ENCODE data around the gene METTL13. TPM values are rescaled to one million over a fixed set of nuclear protein-coding genes. Genes with fewer than 3 reads are reported as not detected.
A peak's percentile ranks its signal among the peaks of the same experiment; 100 is the strongest.
"Not testable (repeated sequence)": the region's sequence is repeated elsewhere in the genome, so short reads cannot be mapped to it uniquely, and the experiment has no call there.

Gene METTL13
- total RNA-seq, 1 donor from 2014 or later = 19.5 TPM

DNA sequence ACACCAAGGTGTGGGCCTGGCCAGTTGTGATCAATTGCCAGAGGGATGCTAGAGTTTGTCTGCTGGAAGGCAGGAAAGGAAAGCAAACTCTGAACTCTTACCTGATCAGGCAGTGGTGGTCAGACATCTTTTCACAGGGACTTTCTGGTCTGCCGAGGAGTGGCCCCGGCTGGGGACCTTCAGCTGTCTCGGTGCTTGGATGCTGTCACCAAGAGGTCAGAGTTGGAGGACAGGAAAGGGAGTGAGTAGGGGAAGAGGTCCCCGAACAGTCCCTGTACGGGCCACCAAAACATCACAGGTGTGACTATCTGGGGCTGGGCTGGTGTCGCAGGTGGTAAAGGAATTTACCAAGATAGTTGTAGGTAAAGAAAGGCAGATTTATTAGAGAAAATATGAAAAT lies 17.7 kb upstream of the METTL13 start:
- DNase-seq (ENCODE audit: low read depth) = no peak

DNA sequence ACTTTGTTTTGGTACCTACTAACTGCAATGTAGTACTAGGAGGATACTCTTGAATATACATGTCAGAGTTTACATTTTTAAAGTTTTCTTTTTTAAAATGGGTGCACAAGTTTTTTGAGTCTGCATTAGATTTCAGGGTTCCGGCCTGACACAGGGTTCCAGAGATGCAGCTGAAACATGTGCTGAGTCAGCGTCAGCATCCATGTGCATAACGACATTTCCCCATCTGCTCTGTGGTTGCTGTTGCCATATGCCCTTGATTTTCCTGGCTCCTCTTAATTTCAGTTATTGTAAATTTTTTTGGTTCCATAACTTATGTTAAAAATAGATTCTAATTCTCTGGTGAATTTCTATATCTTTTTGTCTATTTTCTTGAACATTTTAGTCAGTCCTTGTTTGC lies 12.3 kb upstream of the METTL13 start:
- DNase-seq (ENCODE audit: low read depth) = no peak

DNA sequence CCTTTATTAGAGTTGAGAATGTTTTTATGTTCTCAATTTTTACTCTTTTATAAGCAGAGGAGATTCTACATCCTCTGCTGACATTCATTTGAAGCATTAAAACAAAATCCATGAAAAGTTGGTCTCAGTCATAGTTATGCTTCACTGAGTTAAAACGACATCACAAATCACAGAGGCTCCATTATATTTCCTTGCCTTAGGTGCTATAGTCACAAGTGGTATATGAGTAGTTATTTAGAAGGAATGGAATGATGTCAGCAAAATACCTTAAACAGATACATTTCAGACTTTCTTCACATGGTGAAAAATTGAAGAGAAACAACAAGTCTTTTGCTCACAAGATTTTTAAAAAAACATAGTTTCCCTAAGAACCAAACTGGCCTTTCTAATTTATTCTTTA lies 11.7 kb upstream of the METTL13 start:
- DNase-seq (ENCODE audit: low read depth) = no peak

DNA sequence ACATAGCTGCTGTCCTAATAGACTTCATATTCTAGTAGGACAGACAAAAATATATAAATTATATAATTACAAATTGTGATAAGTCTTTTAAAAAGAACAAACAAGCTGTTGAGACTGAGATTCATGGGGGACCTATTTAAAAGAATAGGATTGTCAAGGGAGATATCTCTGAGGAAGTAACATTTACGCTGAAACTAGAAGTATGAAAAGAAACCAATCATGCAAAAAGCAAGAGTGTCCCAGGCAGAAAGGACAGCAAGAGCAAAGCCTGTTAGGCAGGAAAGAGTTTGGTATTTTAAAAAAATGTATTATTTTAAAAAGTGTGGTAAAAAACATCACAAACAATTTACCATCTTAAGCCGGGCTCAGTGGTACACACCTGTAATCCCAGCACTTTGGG lies 9.1 kb upstream of the METTL13 start:
- no peak for DNase-seq (ENCODE audit: low read depth)

DNA sequence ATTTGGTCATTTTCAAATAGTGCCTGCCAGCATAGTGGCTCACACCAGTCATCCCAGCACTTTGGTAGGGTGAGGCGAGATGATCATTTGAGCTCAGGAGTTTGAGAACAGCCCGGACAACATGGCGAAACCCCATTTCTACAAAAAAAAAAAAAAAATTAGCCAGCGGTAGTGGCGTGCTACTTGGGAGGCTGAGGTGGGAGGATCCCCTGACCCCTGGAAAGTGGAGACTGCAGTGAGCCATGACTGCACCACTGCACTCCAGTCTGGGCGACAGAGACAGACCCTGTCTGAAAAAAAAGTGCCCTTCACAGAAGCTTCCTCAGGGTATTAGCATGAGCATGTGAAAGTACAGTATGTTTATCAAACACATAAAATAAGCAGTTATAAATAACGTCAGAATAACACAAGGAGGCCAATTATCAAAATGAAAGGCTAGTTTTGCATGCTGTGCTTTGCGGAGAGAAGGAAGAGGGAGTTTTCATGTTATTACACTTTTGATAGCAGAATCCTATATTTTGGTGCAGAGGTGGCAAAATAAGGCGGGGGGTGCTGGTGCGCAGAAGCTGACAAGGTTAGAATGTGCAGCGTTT lies 781 bp upstream of the METTL13 start:
- no peak for DNase-seq (ENCODE audit: low read depth)

- no peak for DNase-seq (ENCODE audit: low read depth)
Observed at GRCh38 chr1:171783816-171784530, 2.5 kb downstream of the METTL13 start.

DNA sequence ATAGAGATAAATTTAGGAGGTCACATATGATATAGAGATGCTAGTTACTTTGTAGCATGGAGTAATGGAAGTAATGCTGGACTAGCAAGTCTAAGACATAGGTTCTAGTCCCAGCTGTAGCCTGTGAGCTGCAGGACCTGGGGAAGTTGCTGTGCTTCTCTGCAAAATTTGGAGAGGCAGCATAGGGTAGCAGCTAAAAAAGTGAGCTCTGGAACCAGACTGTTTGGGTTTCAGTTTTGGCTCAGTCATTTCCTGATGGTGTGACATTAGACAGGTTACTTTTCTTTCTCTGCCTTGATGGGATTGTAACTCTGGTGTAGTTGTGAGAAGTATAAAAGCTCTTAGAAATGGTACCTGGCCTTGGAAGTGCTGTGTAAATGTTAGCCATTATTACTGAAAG lies 3.3 kb downstream of the METTL13 start:
- DNase-seq (ENCODE audit: low read depth) = no peak

DNA sequence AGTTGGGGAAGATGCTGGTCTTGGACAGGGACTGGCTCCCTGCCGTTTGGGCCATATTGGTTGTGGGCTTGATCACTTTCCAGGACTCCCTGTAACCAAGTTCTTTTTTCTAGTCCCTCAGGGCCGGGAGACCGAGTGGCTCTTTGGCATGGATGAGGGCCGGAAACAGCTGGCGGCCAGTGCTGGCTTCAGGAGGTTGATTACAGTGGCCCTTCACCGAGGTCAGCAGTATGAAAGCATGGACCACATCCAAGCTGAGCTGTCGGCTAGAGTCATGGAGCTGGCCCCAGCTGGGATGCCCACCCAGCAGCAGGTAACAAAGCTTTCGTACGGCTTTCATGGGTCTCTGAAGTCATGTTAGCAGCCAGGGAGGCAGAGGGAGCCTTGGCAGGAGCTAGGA lies 4.3 kb downstream of the METTL13 start:
- DNase-seq (ENCODE audit: low read depth) = peak; percentile 48

- DNase-seq (ENCODE audit: low read depth) = no peak
Observed at GRCh38 chr1:171786534-171786933, 5.1 kb downstream of the METTL13 start.

GRCh38 chr1:171787686-171788480 lies 6.4 kb downstream of the METTL13 start:
- no peak for DNase-seq (ENCODE audit: low read depth)

- peak; percentile 83 for DNase-seq (ENCODE audit: low read depth)
Observed at GRCh38 chr1:171788696-171789095, 7.2 kb downstream of the METTL13 start.

DNA sequence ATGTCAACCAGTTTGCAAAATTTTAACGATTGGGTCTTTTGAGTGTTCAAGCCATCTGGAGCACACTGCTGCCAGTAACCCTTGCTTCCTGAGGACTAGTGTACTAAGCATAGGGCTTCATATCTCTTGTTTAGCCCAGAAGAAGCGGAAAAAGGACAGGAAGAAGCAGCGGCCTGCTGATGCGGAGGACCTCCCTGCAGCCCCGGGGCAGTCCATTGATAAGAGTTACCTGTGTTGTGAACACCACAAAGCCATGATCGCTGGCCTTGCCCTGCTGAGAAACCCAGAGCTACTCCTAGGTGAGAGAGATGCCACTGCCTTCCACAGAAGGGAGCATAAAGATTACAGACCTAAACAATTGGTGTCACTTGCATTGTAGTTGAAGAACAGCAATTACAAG lies 8.9 kb downstream of the METTL13 start:
- no peak for DNase-seq (ENCODE audit: low read depth)

- no peak for DNase-seq (ENCODE audit: low read depth)
Observed at GRCh38 chr1:171792656-171793369, 11.4 kb downstream of the METTL13 start.

- DNase-seq (ENCODE audit: low read depth) = no peak
Observed at GRCh38 chr1:171793636-171794035, 12.2 kb downstream of the METTL13 start.

GRCh38 chr1:171794085-171794484 lies 12.6 kb downstream of the METTL13 start:
- peak; percentile 76 for DNase-seq (ENCODE audit: low read depth)

- DNase-seq (ENCODE audit: low read depth) = no peak
Observed at GRCh38 chr1:171796592-171796991, 15.1 kb downstream of the METTL13 start.

GRCh38 chr1:171798311-171798710 lies 16.9 kb downstream of the METTL13 start:
- DNase-seq (ENCODE audit: low read depth) = no peak

GRCh38 chr1:171798765-171799164 lies 17.3 kb downstream of the METTL13 start:
- no peak for DNase-seq (ENCODE audit: low read depth)

DNA sequence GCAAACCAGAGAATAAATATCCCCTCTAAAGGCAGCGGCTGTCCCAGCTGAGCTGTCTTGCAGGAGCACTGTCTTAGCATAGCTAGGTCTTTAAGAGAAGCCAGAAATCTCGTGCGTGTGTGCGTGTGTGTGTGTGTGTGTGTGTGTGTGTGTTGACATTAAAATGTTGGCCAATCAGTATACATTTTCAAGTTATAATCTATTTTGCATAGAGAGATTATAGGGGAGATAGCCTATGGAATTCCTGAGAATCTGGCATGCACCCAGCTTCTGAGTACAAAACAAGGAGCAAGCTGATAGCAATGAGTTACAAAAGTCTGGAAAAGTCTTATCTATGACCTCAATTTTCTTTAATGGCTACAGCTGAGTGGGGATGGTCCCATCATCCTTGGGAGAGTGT lies 17.7 kb downstream of the METTL13 start:
- no peak for DNase-seq (ENCODE audit: low read depth)

GRCh38 chr1:171799698-171800097 lies 18.2 kb downstream of the METTL13 start:
- not testable (repeated sequence) for DNase-seq (ENCODE audit: low read depth)

DNA sequence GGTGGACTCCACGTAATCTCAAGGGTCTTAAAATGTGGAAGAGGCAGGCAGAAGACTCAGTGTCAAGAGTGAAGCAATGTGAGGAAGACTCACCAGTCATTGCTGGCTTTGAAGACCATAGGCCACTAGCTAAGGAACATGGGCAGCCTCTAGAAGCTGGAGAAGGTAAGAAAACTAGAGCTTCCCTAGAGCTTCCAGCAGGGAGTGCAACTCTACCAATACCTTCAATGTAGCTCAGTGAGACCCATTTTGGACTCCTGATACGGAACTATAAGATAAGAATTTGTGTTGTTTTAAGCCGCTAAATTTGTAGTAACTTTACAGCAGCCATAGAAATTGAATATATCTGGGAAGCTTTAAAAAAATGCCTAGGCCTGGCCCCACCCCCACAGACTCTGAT lies 18.9 kb downstream of the METTL13 start:
- no peak for DNase-seq (ENCODE audit: low read depth)

DNA sequence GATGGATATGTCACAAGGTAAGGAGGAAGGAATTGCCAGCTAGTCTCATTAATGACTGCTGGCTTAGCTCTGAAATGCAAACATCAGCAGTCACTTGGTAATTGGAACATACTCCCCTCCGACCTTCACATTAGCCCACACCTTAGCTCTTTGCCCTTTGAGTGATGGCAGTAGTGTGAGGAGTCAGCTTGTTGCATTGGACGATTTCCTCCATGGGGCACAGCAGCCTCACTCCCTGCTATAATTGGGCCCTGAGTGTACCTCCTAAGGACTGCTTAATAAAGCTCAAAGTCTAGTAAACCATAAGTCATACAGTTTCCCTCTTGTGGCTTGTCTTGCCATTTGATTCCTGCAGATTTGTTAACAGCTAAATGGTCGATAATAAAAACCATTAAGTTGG lies 19.4 kb downstream of the METTL13 start:
- DNase-seq (ENCODE audit: low read depth) = no peak
